Astrocyte (in vitro differentiated cells and primary cell): ENCODE measurements around the gene FAM3C. TPM values are rescaled to one million over a fixed set of nuclear protein-coding genes. Genes with fewer than 3 reads are reported as not detected.

Source experiments
- DNase-seq: peaks from one replicate; pipeline ENCODE4 v3.0.0-alpha.2; 2010; ENCODE audit warnings: low read depth
- FAIRE-seq: peaks from 2 replicates; lab custom pipeline; 2011; peaks lifted over from hg19 to GRCh38; lab: Jason Lieb, UNC
- H2AFZ ChIP-seq: 2 replicates; pipeline ENCODE4 v1.6.0; 2012; ENCODE audit warnings: low read depth, low read length, inconsistent platforms
- H3K27ac ChIP-seq: 2 replicates; pipeline ENCODE4 v1.5.1; 2011; ENCODE audit warnings: low read depth, low read length, inconsistent platforms
- H3K27me3 ChIP-seq: 2 replicates; pipeline ENCODE4 v1.6.0; 2011; ENCODE audit warnings: low read length, inconsistent platforms; ENCODE audit not compliant: insufficient read depth
- H3K36me3 ChIP-seq: 2 replicates; pipeline ENCODE4 v1.5.1; 2011; ENCODE audit warnings: low read length, inconsistent platforms; ENCODE audit not compliant: insufficient read depth
- H3K4me1 ChIP-seq: 2 replicates; pipeline ENCODE4 v1.5.1; 2011; ENCODE audit warnings: low read length, inconsistent platforms; ENCODE audit not compliant: insufficient read depth
- H3K4me2 ChIP-seq: 2 replicates; pipeline ENCODE4 v1.6.0; 2012; ENCODE audit warnings: low read length, inconsistent platforms
- H3K4me3 ChIP-seq: 2 replicates; pipeline ENCODE4 v1.5.1; 2011; ENCODE audit warnings: low read depth, mild to moderate bottlenecking, low read length, inconsistent platforms; ENCODE audit not compliant: insufficient read depth
- H3K79me2 ChIP-seq: 2 replicates; pipeline ENCODE4 v1.6.0; 2012; ENCODE audit warnings: mild to moderate bottlenecking, low read length, inconsistent platforms; ENCODE audit not compliant: insufficient read depth
- H3K9ac ChIP-seq: 2 replicates; pipeline ENCODE4 v1.6.0; 2012; ENCODE audit warnings: mild to moderate bottlenecking, low read length, inconsistent platforms
- H3K9me3 ChIP-seq: 2 replicates; pipeline ENCODE4 v1.5.1; 2012; ENCODE audit warnings: low read depth, mild to moderate bottlenecking, low read length, inconsistent platforms; ENCODE audit not compliant: insufficient read depth
- H4K20me1 ChIP-seq: 2 replicates; pipeline ENCODE4 v1.6.0; 2012; ENCODE audit warnings: low read length, inconsistent platforms; ENCODE audit not compliant: insufficient read depth
- H3K27ac Mint-ChIP-seq: one replicate; pipeline ENCODE4 v1.8.0; 2021; ENCODE audit warnings: mild to moderate bottlenecking, mixed read lengths; ENCODE audit not compliant: unreplicated experiment
- H3K27me3 Mint-ChIP-seq: one replicate; pipeline ENCODE4 v1.8.0; 2021; ENCODE audit warnings: low read depth, mixed read lengths; ENCODE audit not compliant: unreplicated experiment
- H3K36me3 Mint-ChIP-seq: one replicate; pipeline ENCODE4 v1.8.0; 2021; ENCODE audit warnings: low read depth, mixed read lengths; ENCODE audit not compliant: unreplicated experiment
- H3K4me1 Mint-ChIP-seq: one replicate; pipeline ENCODE4 v1.8.0; 2021; ENCODE audit warnings: low read depth, mixed read lengths; ENCODE audit not compliant: unreplicated experiment
- H3K4me3 Mint-ChIP-seq: one replicate; pipeline ENCODE4 v1.8.0; 2021; ENCODE audit warnings: mild to moderate bottlenecking, moderate library complexity, mixed read lengths; ENCODE audit not compliant: unreplicated experiment
- H3K9me3 Mint-ChIP-seq: one replicate; pipeline ENCODE4 v1.8.0; 2021; ENCODE audit warnings: mild to moderate bottlenecking, mixed read lengths; ENCODE audit not compliant: unreplicated experiment
- CTCF ChIP-seq: IDR thresholded peaks from 2 replicates; pipeline ENCODE4 v1.5.1; 2011; ENCODE audit warnings: low read depth, mild to moderate bottlenecking, inconsistent platforms, low read length, moderate library complexity; ENCODE audit not compliant: insufficient read depth
- EZH2 ChIP-seq: IDR thresholded peaks from 2 replicates; pipeline ENCODE4 v1.6.1; 2012; ENCODE audit warnings: mild to moderate bottlenecking, low read length, inconsistent platforms; ENCODE audit not compliant: insufficient read depth
- total RNA-seq: library from RNA; stranded (reverse); gene quantifications from 2 replicates; pipeline ENCODE4 v1.2.1, GENCODE V29; 2021

FAM3C gene
- total RNA-seq, 1 donor from 2014 or later, result 71.8 TPM

- Mint-ChIP-seq H3K27me3 (no peaks in the 10 kb centered on the region), H3K36me3 (no peaks in the 10 kb centered on the region), H3K4me1 (peaks cover 13% of the 10 kb centered on the region), H3K9me3 (no peaks in the 10 kb centered on the region), H3K27ac (no peak overlapping the region), H3K4me3 (no peak overlapping the region)
- Histone ChIP-seq H3K36me3 (no peaks in the 10 kb centered on the region), H3K4me3 (no peak overlapping the region), H3K4me1 (no peaks in the 10 kb centered on the region), H3K9me3 (no peaks in the 10 kb centered on the region), H3K79me2 (no peaks in the 10 kb centered on the region), H3K9ac (no peak overlapping the region), H3K4me2 (no peak overlapping the region), H3K27me3 (no peaks in the 10 kb centered on the region), H2AFZ (no peak overlapping the region), H3K27ac (no peak overlapping the region), H4K20me1 (no peaks in the 10 kb centered on the region)
- TF ChIP-seq CTCF (no peak), EZH2 (no peak)
- DNase-seq (no peak), FAIRE-seq (no peak)
These were observed 35.4 kb upstream of the FAM3C start for GRCh38 chr7:121431389-121431995.

- Histone ChIP-seq H3K9ac (no peak overlapping the region), H3K27ac (no peak overlapping the region), H2AFZ (no peak overlapping the region), H3K4me2 (no peak overlapping the region), H3K36me3 (no peaks in the 10 kb centered on the region), H4K20me1 (no peaks in the 10 kb centered on the region), H3K9me3 (no peaks in the 10 kb centered on the region), H3K4me3 (no peak overlapping the region), H3K27me3 (no peaks in the 10 kb centered on the region), H3K4me1 (no peaks in the 10 kb centered on the region), H3K79me2 (no peaks in the 10 kb centered on the region)
- Mint-ChIP-seq H3K27ac (no peak overlapping the region), H3K9me3 (no peaks in the 10 kb centered on the region), H3K4me3 (no peak overlapping the region), H3K4me1 (peaks cover 13% of the 10 kb centered on the region), H3K27me3 (no peaks in the 10 kb centered on the region), H3K36me3 (no peaks in the 10 kb centered on the region)
- DNase-seq (no peak), FAIRE-seq (no peak)
- TF ChIP-seq EZH2 (no peak), CTCF (no peak)
These were observed 34.5 kb upstream of the FAM3C start for GRCh38 chr7:121430558-121430957.

- Histone ChIP-seq H3K9ac (no peak overlapping the region), H3K79me2 (no peaks in the 10 kb centered on the region), H3K4me3 (no peak overlapping the region), H3K27ac (no peak overlapping the region), H3K36me3 (no peaks in the 10 kb centered on the region), H3K27me3 (no peaks in the 10 kb centered on the region), H3K9me3 (no peaks in the 10 kb centered on the region), H3K4me2 (no peak overlapping the region), H2AFZ (no peak overlapping the region), H4K20me1 (no peaks in the 10 kb centered on the region), H3K4me1 (no peaks in the 10 kb centered on the region)
- Mint-ChIP-seq H3K9me3 (no peaks in the 10 kb centered on the region), H3K36me3 (no peaks in the 10 kb centered on the region), H3K27ac (peak overlapping the region; percentile 35), H3K27me3 (no peaks in the 10 kb centered on the region), H3K4me3 (no peak overlapping the region), H3K4me1 (peaks cover 13% of the 10 kb centered on the region)
- TF ChIP-seq EZH2 (no peak), CTCF (no peak)
- no peak for FAIRE-seq
- DNase-seq, result no peak
These were observed 33.7 kb upstream of the FAM3C start for GRCh38 chr7:121429798-121430197.
